CD14-positive monocyte (primary cell): Measurements from ENCODE around the gene CCDC87. TPM values are rescaled to one million over a fixed set of nuclear protein-coding genes. Genes with fewer than 3 reads are reported as not detected.

Experiments
- DNase-seq, 3 donors: peaks; one replicate each; pipeline ENCODE4 v3.0.0-alpha.2; 2011 to 2022
- H2AFZ ChIP-seq: 2 replicates; pipeline ENCODE4 v1.6.0; 2012; ENCODE audit warnings: mild to moderate bottlenecking, low read depth, low read length, inconsistent platforms; ENCODE audit not compliant: insufficient read depth, poor library complexity, severe bottlenecking
- H3K27ac ChIP-seq, 2 donors: 1 replicate in 1 of 2; 2 replicates in 1 of 2; pipeline ENCODE4 v1.5.1; 2012 to 2013; ENCODE audit warnings: low read length in 2 of 2, control low read depth in 1 of 2, inconsistent platforms in 1 of 2, low read depth in 1 of 2, mild to moderate bottlenecking in 1 of 2
- H3K27me3 ChIP-seq, 2 donors: one replicate each; pipeline versions ENCODE4 v1.6.0 to v1.6.1; 2011 to 2013; ENCODE audit warnings: low read length in 2 of 2; ENCODE audit not compliant: control insufficient read depth in 2 of 2, insufficient read depth in 2 of 2
- H3K36me3 ChIP-seq, 2 donors: replicated peaks in 1 of 2; 1 replicate in 1 of 2; 2 replicates in 1 of 2; pipeline versions ENCODE4 v1.5.1 to v1.6.1; 2012 to 2013; ENCODE audit warnings: low read length in 2 of 2, control low read depth in 1 of 2, inconsistent platforms in 1 of 2, mild to moderate bottlenecking in 1 of 2; ENCODE audit not compliant: insufficient read depth in 2 of 2, control insufficient read depth in 1 of 2
- H3K4me1 ChIP-seq, 2 donors: 1 replicate in 1 of 2; 2 replicates in 1 of 2; pipeline versions ENCODE4 v1.5.1 to v1.6.1; 2012 to 2013; ENCODE audit warnings: low read length in 2 of 2, control low read depth in 1 of 2, inconsistent platforms in 1 of 2, mild to moderate bottlenecking in 1 of 2, moderate library complexity in 1 of 2; ENCODE audit not compliant: insufficient read depth in 2 of 2, control insufficient read depth in 1 of 2
- H3K4me2 ChIP-seq: replicated peaks from 2 replicates; pipeline ENCODE3; 2012; ENCODE audit warnings: low read length, moderate library complexity, mild to moderate bottlenecking; ENCODE audit not compliant: poor library complexity, severe bottlenecking; ENCODE audit errors: extremely low read depth
- H3K4me3 ChIP-seq, 3 experiments: fragments of 200-600 bp in 1 of 3; sonication (generic) in 1 of 3; replicated peaks in 1 of 3; 1 replicate in 2 of 3; 2 replicates in 1 of 3; pipeline ENCODE4 v1.5.1; 2011 to 2013; ENCODE audit warnings: low read length in 3 of 3, mild to moderate bottlenecking in 3 of 3, control low read depth in 2 of 3, low read depth in 2 of 3, inconsistent platforms in 1 of 3, moderate library complexity in 1 of 3
- H3K79me2 ChIP-seq: 2 replicates; pipeline ENCODE4 v1.6.0; 2012; ENCODE audit warnings: mild to moderate bottlenecking, control low read depth, inconsistent platforms, low read length, moderate library complexity; ENCODE audit not compliant: insufficient read depth
- H3K9ac ChIP-seq: 2 replicates; pipeline ENCODE4 v1.6.0; 2017; ENCODE audit warnings: low read length, mild to moderate bottlenecking; ENCODE audit not compliant: insufficient read depth, poor library complexity, severe bottlenecking
- H3K9me3 ChIP-seq, 2 donors: replicated peaks in 1 of 2; 1 replicate in 1 of 2; 2 replicates in 1 of 2; pipeline versions ENCODE4 v1.5.1 to v1.6.1; 2012 to 2013; ENCODE audit warnings: low read length in 2 of 2, control low read depth in 1 of 2; ENCODE audit not compliant: control insufficient read depth in 1 of 2, insufficient read depth in 1 of 2
- H4K20me1 ChIP-seq: 2 replicates; pipeline ENCODE4 v1.6.0; 2012; ENCODE audit warnings: mild to moderate bottlenecking, low read length, control low read depth, moderate library complexity; ENCODE audit not compliant: insufficient read depth
- H3K27ac Mint-ChIP-seq, 7 donors: one replicate each; pipeline ENCODE4 v1.8.0; 2020; ENCODE audit warnings: mild to moderate bottlenecking in 7 of 7, mixed read lengths in 7 of 7, moderate library complexity in 6 of 7, inconsistent platforms in 2 of 7
- H3K27me3 Mint-ChIP-seq, 3 donors: one replicate each; pipeline ENCODE4 v1.8.0; 2021 to 2022; ENCODE audit warnings: low read depth in 3 of 3, mild to moderate bottlenecking in 3 of 3, mixed read lengths in 3 of 3, moderate library complexity in 3 of 3, inconsistent platforms in 1 of 3
- H3K36me3 Mint-ChIP-seq, 2 donors: one replicate each; pipeline ENCODE4 v1.8.0; 2020; ENCODE audit warnings: mixed read lengths in 2 of 2, inconsistent platforms in 1 of 2, mild to moderate bottlenecking in 1 of 2
- H3K4me1 Mint-ChIP-seq: one replicate; pipeline ENCODE4 v1.8.0; 2020; ENCODE audit warnings: mild to moderate bottlenecking, mixed read lengths
- H3K4me3 Mint-ChIP-seq, 2 donors: one replicate each; pipeline ENCODE4 v1.8.0; 2020; ENCODE audit warnings: mild to moderate bottlenecking in 2 of 2, mixed read lengths in 2 of 2, moderate library complexity in 1 of 2
- H3K9me3 Mint-ChIP-seq, 7 donors: one replicate each; pipeline ENCODE4 v1.8.0; 2020 to 2022; ENCODE audit warnings: mixed read lengths in 7 of 7, mild to moderate bottlenecking in 6 of 7, moderate library complexity in 6 of 7, inconsistent platforms in 2 of 7
- WGBS: methylation state at CpG from one replicate; pipeline ENCODE4 v1.1.5; 2013; ENCODE audit warnings: missing lambda C conversion rate; ENCODE audit not compliant: insufficient coverage; 5-methylcytosine and 5-hydroxymethylcytosine counted together
- intact Hi-C, 2 donors: fragments of 100-400 bp; cut with micrococcal nuclease; formaldehyde crosslinking; loops; one replicate each; pipeline versions ENCODE4 v1.15.0 to v1.15.1; 2023
- polyA plus RNA-seq, 3 donors: library from polyadenylated mRNA; depleted of rRNA in 1 of 3; unstranded in 2 of 3; stranded (reverse) in 1 of 3; fragments of 300-500 nt in 2 of 3; fragments of >200 nt in 1 of 3; fragmentation: Illumina TruSeq in 2 of 3; gene quantifications; 1 replicate in 2 of 3; 2 replicates in 1 of 3; pipeline ENCODE4 v1.2.3, GENCODE V29; 2012 to 2021
- TF ChIP-seq, protein P1 (sequence below): fragments of 200-600 bp; IDR thresholded peaks from one replicate; pipeline ENCODE4 v1.8.0; 2022; ENCODE audit warnings: antibody characterized with exemption, mild to moderate bottlenecking

Gene CCDC87
- polyA plus RNA-seq, 3 donors, result not detected

DNA sequence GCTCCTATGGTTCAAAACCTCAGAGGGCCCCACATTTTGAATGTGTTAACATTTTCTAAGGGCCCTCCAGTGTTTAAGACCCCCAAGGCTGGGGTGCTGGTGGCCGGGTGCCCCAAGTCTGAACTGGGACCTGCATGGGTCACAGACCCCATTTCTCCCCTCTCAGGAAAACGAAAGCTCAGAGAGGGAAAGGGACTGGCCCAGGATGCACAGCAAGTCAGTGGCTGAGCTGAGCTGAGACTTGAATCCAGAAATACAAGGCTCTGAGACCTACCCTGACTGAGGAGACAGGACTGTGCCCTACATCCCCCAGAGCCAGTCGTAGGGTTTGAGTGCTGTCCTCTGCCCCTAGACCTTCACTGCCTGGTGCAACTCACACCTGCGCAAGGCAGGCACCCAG is 42.0 kb downstream of the CCDC87 start:
- no peak overlapping the region for H3K9ac ChIP-seq
- DNase-seq, result no peak
- H3K36me3 ChIP-seq, result no peaks in the 10 kb centered on the region
- peaks cover 20 to 36% (median 26%) of the 10 kb centered on the region in 3 donors for H3K27me3 Mint-ChIP-seq
- H3K36me3 Mint-ChIP-seq, result no peaks in the 10 kb centered on the region
- H3K4me1 ChIP-seq, result peaks cover 8 to 10% of the 10 kb centered on the region in 2 donors
- H3K27ac Mint-ChIP-seq, result no peak overlapping the region
- peaks cover 6% of the 10 kb centered on the region for H3K4me1 Mint-ChIP-seq
- H3K4me2 ChIP-seq, result no peak overlapping the region
- H3K9me3 ChIP-seq, result no peaks in the 10 kb centered on the region
- intact Hi-C loops, result no loop called here
- no peaks in the 10 kb centered on the region for H3K79me2 ChIP-seq
- 98% methylated on average over 4 of the region's 4 CpGs for WGBS
- no peak overlapping the region for H3K4me3 Mint-ChIP-seq
- H3K27ac ChIP-seq, result no peak overlapping the region
- TF ChIP-seq, protein P1, sequence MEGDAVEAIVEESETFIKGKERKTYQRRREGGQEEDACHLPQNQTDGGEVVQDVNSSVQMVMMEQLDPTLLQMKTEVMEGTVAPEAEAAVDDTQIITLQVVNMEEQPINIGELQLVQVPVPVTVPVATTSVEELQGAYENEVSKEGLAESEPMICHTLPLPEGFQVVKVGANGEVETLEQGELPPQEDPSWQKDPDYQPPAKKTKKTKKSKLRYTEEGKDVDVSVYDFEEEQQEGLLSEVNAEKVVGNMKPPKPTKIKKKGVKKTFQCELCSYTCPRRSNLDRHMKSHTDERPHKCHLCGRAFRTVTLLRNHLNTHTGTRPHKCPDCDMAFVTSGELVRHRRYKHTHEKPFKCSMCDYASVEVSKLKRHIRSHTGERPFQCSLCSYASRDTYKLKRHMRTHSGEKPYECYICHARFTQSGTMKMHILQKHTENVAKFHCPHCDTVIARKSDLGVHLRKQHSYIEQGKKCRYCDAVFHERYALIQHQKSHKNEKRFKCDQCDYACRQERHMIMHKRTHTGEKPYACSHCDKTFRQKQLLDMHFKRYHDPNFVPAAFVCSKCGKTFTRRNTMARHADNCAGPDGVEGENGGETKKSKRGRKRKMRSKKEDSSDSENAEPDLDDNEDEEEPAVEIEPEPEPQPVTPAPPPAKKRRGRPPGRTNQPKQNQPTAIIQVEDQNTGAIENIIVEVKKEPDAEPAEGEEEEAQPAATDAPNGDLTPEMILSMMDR, result no peak
- no peak overlapping the region for H3K4me3 ChIP-seq
- peaks cover 0 to 18% of the 10 kb centered on the region in 2 donors for H3K27me3 ChIP-seq
- H3K9me3 Mint-ChIP-seq, result peaks cover 0 to 2% (median 0%) of the 10 kb centered on the region in 7 donors
- H4K20me1 ChIP-seq, result no peaks in the 10 kb centered on the region
- H2AFZ ChIP-seq, result no peak overlapping the region

DNA sequence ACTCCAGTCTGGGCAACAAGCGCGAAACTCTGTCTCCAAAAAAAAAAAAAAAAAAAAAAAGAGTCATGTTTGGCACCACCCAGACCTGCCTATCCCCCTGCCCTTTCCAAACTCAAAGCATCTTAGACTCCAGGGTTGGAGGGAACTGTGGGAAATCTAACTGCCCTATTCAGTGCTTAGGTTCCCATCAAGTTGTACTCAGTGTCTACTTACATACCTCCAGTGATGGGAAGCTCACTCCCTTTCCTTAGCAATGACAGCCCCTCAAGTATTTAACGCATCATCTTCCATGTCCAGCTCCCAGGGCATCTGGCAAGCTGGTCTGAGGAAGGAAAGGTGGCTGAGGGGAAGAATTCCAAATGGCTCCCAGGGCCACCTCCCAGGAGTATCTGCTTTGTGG is 43.2 kb downstream of the CCDC87 start:
- peaks cover 20 to 35% (median 24%) of the 10 kb centered on the region in 3 donors for H3K27me3 Mint-ChIP-seq

More for the DNA sequence above, 43.2 kb downstream of the CCDC87 start:
- H3K4me1 Mint-ChIP-seq, result peaks cover 12% of the 10 kb centered on the region
- no peak for DNase-seq
- Histone ChIP-seq H3K4me3 (no peak overlapping the region), H3K4me1 (peaks cover 17 to 21% of the 10 kb centered on the region in 2 donors), H3K9ac (no peak overlapping the region), H2AFZ (no peak overlapping the region), H3K27ac (no peak overlapping the region), H3K27me3 (peaks cover 0 to 18% of the 10 kb centered on the region in 2 donors), H3K79me2 (peaks cover 10% of the 10 kb centered on the region), H3K9me3 (no peaks in the 10 kb centered on the region), H3K4me2 (no peak overlapping the region), H4K20me1 (no peaks in the 10 kb centered on the region), H3K36me3 (no peaks in the 10 kb centered on the region)
- H3K27ac Mint-ChIP-seq, result no peak overlapping the region
- TF ChIP-seq, protein P1, result no peak
- H3K9me3 Mint-ChIP-seq, result peaks cover 0 to 2% (median 0%) of the 10 kb centered on the region in 7 donors
- intact Hi-C loops, result no loop called here
- H3K4me3 Mint-ChIP-seq, result peak overlapping the region in 1 of 2 donors; percentile 37
- no peaks in the 10 kb centered on the region for H3K36me3 Mint-ChIP-seq
- no CpG with 5 or more reads among the region's 3 CpGs for WGBS
